Neural progenitor cell (in vitro differentiated cells): ENCODE data around the gene HMGB4.

Experiments used
- CTCF ChIP-seq: fragments of 200-600 bp; sonication (generic); IDR thresholded peaks from 2 replicates; pipeline ENCODE4 v1.5.1; 2017; ENCODE audit warnings: antibody characterized with exemption, mild to moderate bottlenecking
- EZH2 ChIP-seq: fragments of 200-600 bp; sonication (generic); IDR thresholded peaks from 2 replicates; pipeline ENCODE4 v1.6.1; 2017; ENCODE audit warnings: antibody characterized with exemption, mild to moderate bottlenecking, moderate library complexity
- EZH2phosphoT487 ChIP-seq: fragments of 200-600 bp; sonication (generic); IDR thresholded peaks from 2 replicates; pipeline ENCODE4 v1.6.1; 2017; ENCODE audit warnings: antibody characterized with exemption

GRCh38 chr1:33836911-33837310 lies 27.0 kb upstream of the HMGB4 start:
- no peak for TF ChIP-seq EZH2
- no peak for TF ChIP-seq CTCF
- no peak for TF ChIP-seq EZH2phosphoT487
